Motor neuron (in vitro differentiated cells): ENCODE measurements around the gene FZD8. TPM values are rescaled to one million over a fixed set of nuclear protein-coding genes. Genes with fewer than 3 reads are reported as not detected.

ENCODE experiments used
- ATAC-seq, 8 experiments: fragments of 200-7000 bp; cut with Tn5 transposase; replicated peaks in 6 of 8; 2 replicates each; pipeline ENCODE4 v1.8.0; 2021; ENCODE audit warnings: mild to moderate bottlenecking in 8 of 8, moderate library complexity in 8 of 8
- H3K27ac ChIP-seq, 2 donors: fragments of 250-450 bp; sonication (Bioruptor Pico); 2 replicates each; pipeline ENCODE4 v1.9.0; 2021; ENCODE audit warnings: antibody characterized with exemption in 2 of 2, mild to moderate bottlenecking in 2 of 2, moderate library complexity in 1 of 2
- H3K4me1 ChIP-seq, 2 donors: fragments of 250-450 bp; sonication (Bioruptor Pico); replicated peaks in 1 of 2; 2 replicates each; pipeline ENCODE4 v1.6.1; 2021; ENCODE audit warnings: antibody characterized with exemption in 2 of 2, mild to moderate bottlenecking in 2 of 2, moderate library complexity in 1 of 2
- H3K4me3 ChIP-seq, 5 donors: fragments of 250-450 bp; sonication (Bioruptor Pico); 2 replicates each; pipeline ENCODE4 v1.9.0; 2021; ENCODE audit warnings: antibody characterized with exemption in 5 of 5, mild to moderate bottlenecking in 5 of 5, moderate library complexity in 4 of 5
- WGBS, 10 experiments: fragments of 450-650 bp; shearing (Covaris generic); methylation state at CpG; one replicate each; pipeline ENCODE4 v1.0.0; 2022; 5-methylcytosine and 5-hydroxymethylcytosine counted together
- in situ Hi-C, 9 experiments: fragments of 400-800 bp; cut with MboI; loops; one replicate each; pipeline ENCODE4 v1.15.0; 2021; ENCODE audit warnings: low sequenced_read_pairs in 9 of 9, low pct_unique_long_range_greater_than_20kb in 2 of 9; ENCODE audit not compliant: unreplicated experiment in 9 of 9
- total RNA-seq, 8 experiments: library from RNA; unstranded; fragments of 300-600 nt; gene quantifications; 2 replicates each; pipeline versions ENCODE4 v1.2.3 to v1.2.4, GENCODE V29; 2022

The FZD8 gene
- total RNA-seq, 8 experiments from 2014 or later: 1.1 to 11.9 (median 3.8) TPM

DNA sequence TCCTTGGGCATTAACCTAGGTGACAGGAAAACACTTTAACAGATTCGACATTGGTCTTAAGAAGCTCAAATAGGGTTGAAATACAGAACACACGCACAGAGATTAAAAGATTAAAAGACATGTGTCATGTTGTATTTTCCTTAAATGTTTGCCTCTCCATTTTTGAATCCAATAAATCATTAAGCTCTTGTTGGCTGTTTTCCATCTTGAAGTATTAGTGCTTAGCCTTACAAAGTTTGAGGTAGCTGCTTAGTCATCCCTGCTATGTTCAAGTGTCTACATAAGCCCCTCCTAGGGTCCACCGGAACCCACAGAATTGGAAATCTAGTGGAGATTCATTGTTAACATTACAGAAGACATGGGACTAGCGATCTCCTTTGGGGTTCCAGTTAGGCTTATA is 49.7 kb downstream of the FZD8 start:
- Histone ChIP-seq H3K4me1 (peaks cover 0 to 12% of the 10 kb centered on the region in 2 donors), H3K4me3 (no peak overlapping the region), H3K27ac (no peak overlapping the region)
- ATAC-seq: no peak
- 50 to 100% (median 87%) methylated on average over 1 to 4 of the region's 4 CpGs for WGBS, 10 experiments
- in situ Hi-C loops: no loop called here

- Histone ChIP-seq H3K4me3 (no peak overlapping the region), H3K27ac (no peak overlapping the region), H3K4me1 (no peaks in the 10 kb centered on the region)
- ATAC-seq: no peak
- in situ Hi-C loops: no loop called here
These were observed 53.3 kb downstream of the FZD8 start for GRCh38 chr10:35588836-35589235.

Other genes with a start within 250 kb of the FZD8 start
- under 1 TPM in 1 of 8 experiments, not detected in 7; 0.62 TPM for gene GJD4, start 37.0 kb downstream of the FZD8 start, total RNA-seq